Prostate gland (tissue), 2 donors: ENCODE measurements around the gene C3orf20. TPM values are rescaled to one million over a fixed set of nuclear protein-coding genes. Genes with fewer than 3 reads are reported as not detected.

Experiments used
- DNase-seq: peaks from one replicate; pipeline ENCODE4 v3.0.0-alpha.2; 2019; ENCODE audit warnings: low spot score
- H3K27ac ChIP-seq, 2 donors: fragments of 200-600 bp; sonication (generic); 2 replicates each; pipeline ENCODE4 v1.5.1; 2017 to 2019
- H3K27me3 ChIP-seq: fragments of 200-600 bp; sonication (generic); replicated peaks from 2 replicates; pipeline ENCODE4 v1.5.1; 2019; ENCODE audit not compliant: insufficient read depth
- H3K36me3 ChIP-seq, 2 donors: fragments of 200-600 bp; sonication (generic); 1 replicate in 1 of 2; 2 replicates in 1 of 2; pipeline versions ENCODE4 v1.5.1 to v1.8.1; 2017 to 2019
- H3K4me1 ChIP-seq: fragments of 200-600 bp; sonication (generic); replicated peaks from 2 replicates; pipeline ENCODE4 v1.5.1; 2019
- H3K4me3 ChIP-seq, 2 donors: fragments of 200-600 bp; sonication (generic); 2 replicates each; pipeline ENCODE4 v1.5.1; 2017 to 2019
- H3K9me3 ChIP-seq: fragments of 200-600 bp; sonication (generic); 2 replicates; pipeline ENCODE4 v1.5.1; 2017
- CTCF ChIP-seq, 4 experiments: fragments of 200-600 bp in 2 of 4; fragments of 450-650 bp in 2 of 4; sonication (generic) in 2 of 4; IDR thresholded peaks; 1 replicate in 3 of 4; 2 replicates in 1 of 4; pipeline ENCODE4 v1.5.1; 2016 to 2019; ENCODE audit warnings: antibody characterized with exemption in 4 of 4, mild to moderate bottlenecking in 2 of 4, moderate library complexity in 2 of 4
- POLR2A ChIP-seq: fragments of 450-650 bp; IDR thresholded peaks from one replicate; pipeline ENCODE4 v1.6.1; 2016; ENCODE audit warnings: antibody characterized with exemption, mild to moderate bottlenecking
- POLR2AphosphoS5 ChIP-seq: sonication (generic); formaldehyde crosslinking; IDR thresholded peaks from one replicate; pipeline ENCODE4 v1.6.1; 2017; ENCODE audit warnings: antibody characterized with exemption
- WGBS: methylation state at CpG from one replicate; pipeline ENCODE4 v1.1.5; 2018; 5-methylcytosine and 5-hydroxymethylcytosine counted together
- intact Hi-C: fragments of 100-400 bp; cut with DNase I; formaldehyde crosslinking; loops from one replicate; pipeline ENCODE4 v1.14.2; 2022
- total RNA-seq, 2 donors: library from RNA; depleted of rRNA; stranded (reverse); fragments of >200 nt; gene quantifications; one replicate each; pipeline ENCODE4 v1.1.0, GENCODE V29; 2016

The C3orf20 gene
- total RNA-seq, 2 donors from 2014 or later: 0.28 TPM; not detected in 1

- 68% methylated on average over 13 of the region's 13 CpGs for WGBS
- DNase-seq: no peak
- Histone ChIP-seq H3K4me3 (no peak overlapping the region), H3K27me3 (no peaks in the 10 kb centered on the region), H3K9me3 (no peaks in the 10 kb centered on the region), H3K4me1 (no peaks in the 10 kb centered on the region), H3K27ac (no peak overlapping the region), H3K36me3 (no peaks in the 10 kb centered on the region)
- TF ChIP-seq POLR2A: no peak
- TF ChIP-seq CTCF (IDR thresholded peaks at IDR 0.05): no peak
- no peak for TF ChIP-seq POLR2AphosphoS5
- intact Hi-C loops: no loop called here
Measured at GRCh38 chr3:14803101-14803980, 128.4 kb downstream of the C3orf20 start.

- no peaks in the 10 kb centered on the region for H3K36me3 ChIP-seq
- no peak overlapping the region for H3K27ac ChIP-seq
- H3K4me1 ChIP-seq: no peaks in the 10 kb centered on the region
- no peaks in the 10 kb centered on the region for H3K9me3 ChIP-seq
- intact Hi-C loops: no loop called here
- DNase-seq: no peak
- WGBS: 75% methylated on average over 12 of the region's 12 CpGs
- TF ChIP-seq POLR2AphosphoS5: no peak
- TF ChIP-seq POLR2A: no peak
- no peak for TF ChIP-seq CTCF (IDR thresholded peaks at IDR 0.05)
- H3K27me3 ChIP-seq: no peaks in the 10 kb centered on the region
- no peak overlapping the region for H3K4me3 ChIP-seq
Measured at GRCh38 chr3:14803981-14804834, 129.3 kb downstream of the C3orf20 start.

- no peaks in the 10 kb centered on the region for H3K36me3 ChIP-seq
- no peak overlapping the region for H3K27ac ChIP-seq
- WGBS: 76% methylated on average over 7 of the region's 7 CpGs
- H3K4me1 ChIP-seq: no peaks in the 10 kb centered on the region
- no peak overlapping the region for H3K4me3 ChIP-seq
- no peaks in the 10 kb centered on the region for H3K9me3 ChIP-seq
- intact Hi-C loops: no loop called here
- no peak for TF ChIP-seq CTCF (IDR thresholded peaks at IDR 0.05)
- H3K27me3 ChIP-seq: no peaks in the 10 kb centered on the region
- no peak for DNase-seq
Measured at GRCh38 chr3:14804835-14805780, 130.2 kb downstream of the C3orf20 start.

- Histone ChIP-seq H3K27ac (no peak overlapping the region), H3K36me3 (no peaks in the 10 kb centered on the region)
- intact Hi-C loops: no loop called here
Measured at GRCh38 chr3:14805961-14806537, 131.1 kb downstream of the C3orf20 start.

More at GRCh38 chr3:14805961-14806537, 131.1 kb downstream of the C3orf20 start:
- no peak for DNase-seq
- no peaks in the 10 kb centered on the region for H3K9me3 ChIP-seq
- H3K4me3 ChIP-seq: no peak overlapping the region
- H3K4me1 ChIP-seq: no peaks in the 10 kb centered on the region
- no peaks in the 10 kb centered on the region for H3K27me3 ChIP-seq
- no peak for TF ChIP-seq CTCF (IDR thresholded peaks at IDR 0.05)
- no peak for TF ChIP-seq POLR2A
- no peak for TF ChIP-seq POLR2AphosphoS5
- 79% methylated on average over 4 of the region's 4 CpGs for WGBS
